SH-SY5Y (cell line): Measurements from ENCODE around the gene EIF1AX.

Source experiments
- GATA2 ChIP-seq: IDR thresholded peaks from 2 replicates; pipeline ENCODE4 v1.6.1; 2011; ENCODE audit warnings: mild to moderate bottlenecking, low read depth, low read length
- GATA3 ChIP-seq: IDR thresholded peaks from 2 replicates; pipeline ENCODE4 v1.6.1; 2011; ENCODE audit warnings: low read depth, mild to moderate bottlenecking, low read length, moderate library complexity

DNA sequence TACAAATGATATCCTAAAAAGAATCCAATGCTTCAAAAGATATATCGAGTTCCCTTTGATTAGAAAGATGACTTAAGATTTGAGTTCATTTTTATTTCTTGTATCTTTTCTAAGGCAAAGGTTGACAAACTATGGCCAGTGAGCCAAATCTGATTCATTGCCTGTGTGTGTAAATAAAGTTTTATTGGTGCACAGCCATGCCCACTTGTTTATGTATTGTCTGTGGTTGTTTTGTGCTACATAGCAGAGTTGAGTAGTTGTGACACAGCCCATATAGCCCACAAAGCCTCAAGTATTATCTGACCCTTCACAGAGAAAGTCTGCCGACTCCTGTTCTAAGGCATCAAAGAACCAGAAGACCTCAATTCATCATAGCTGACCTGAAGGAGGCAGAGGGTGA is 32.2 kb upstream of the EIF1AX start:
- TF ChIP-seq GATA2 (no peak), GATA3 (no peak)
